ENCODE measurements around the gene TIPIN. TPM values are rescaled to one million over a fixed set of nuclear protein-coding genes. Genes with fewer than 3 reads are reported as not detected.

The TIPIN gene
- 10 to 100 TPM in 1 of 6 donors, 1 to 10 TPM in 5; 1.2 to 10.8 (median 5.7) TPM for total RNA-seq

- ATAC-seq (ENCODE audit: low FRiP score in 2 of 2) (peak; percentile 98 to 100), DNase-seq (peak; percentile 97 to 98)
- Histone ChIP-seq H3K27ac (peak within 1 kb of the TSS; percentile 55 to 82 (median 75)), H3K36me3 (peaks cover 0 to 9% (median 3%) of the 10 kb centered on the region in 4 donors), H3K27me3 (no peaks in the 10 kb centered on the region), H3K9me3 (no peaks in the 10 kb centered on the region), H3K4me1 (peaks cover 0 to 17% (median 4%) of the 10 kb centered on the region in 4 donors), H3K4me3 (peak within 1 kb of the TSS; percentile 56 to 83 (median 64))
- 10 to 12% methylated on average over 35 to 51 of the region's 51 CpGs for WGBS, 2 donors
- no peak for TF ChIP-seq EP300 (IDR thresholded peaks at IDR 0.05)
- TF ChIP-seq POLR2A (IDR thresholded peaks at IDR 0.05), result peak in 1 of 4 donors; percentile 63
- peak; percentile 64 to 76 for TF ChIP-seq POLR2AphosphoS5 (IDR thresholded peaks at IDR 0.05)
Measured at GRCh38 chr15:66356359-66357236, at the start of gene TIPIN. Gene TIPIN (minus strand): TSS chr15:66356685. CDS start chr15:66352947, 3,738 bp downstream.

- no peak overlapping the region for H3K4me3 ChIP-seq
- no peaks in the 10 kb centered on the region for H3K9me3 ChIP-seq
- 74 to 80% methylated on average over 3 of the region's 3 CpGs for WGBS, 2 donors
- peaks cover 24 to 72% (median 44%) of the 10 kb centered on the region in 4 donors for H3K4me1 ChIP-seq
- no peaks in the 10 kb centered on the region for H3K27me3 ChIP-seq
- TF ChIP-seq EP300 (IDR thresholded peaks at IDR 0.05) (no peak), POLR2AphosphoS5 (IDR thresholded peaks at IDR 0.05) (no peak), POLR2A (IDR thresholded peaks at IDR 0.05) (no peak), CTCF (IDR thresholded peaks at IDR 0.05) (no peak)
- no peaks in the 10 kb centered on the region for H3K36me3 ChIP-seq
- no peak for DNase-seq
- ATAC-seq (ENCODE audit: low FRiP score in 2 of 2), result no peak
- H3K27ac ChIP-seq, result no peak overlapping the region
Measured at GRCh38 chr15:66405615-66406014, 49.1 kb upstream of the TIPIN start.

- no peak for DNase-seq
- no peak for TF ChIP-seq EP300 (IDR thresholded peaks at IDR 0.05)
- no peak for TF ChIP-seq POLR2AphosphoS5 (IDR thresholded peaks at IDR 0.05)
- TF ChIP-seq CTCF (IDR thresholded peaks at IDR 0.05), result no peak
- no peak for TF ChIP-seq POLR2A (IDR thresholded peaks at IDR 0.05)
- peaks cover 21 to 70% (median 39%) of the 10 kb centered on the region in 4 donors for H3K4me1 ChIP-seq
- no peaks in the 10 kb centered on the region for H3K9me3 ChIP-seq
- peak in 1 of 2 donors; percentile 72 for ATAC-seq (ENCODE audit: low FRiP score in 2 of 2)
- 54 to 68% methylated on average over 2 of the region's 2 CpGs for WGBS, 2 donors
- H3K4me3 ChIP-seq, result no peak overlapping the region
- H3K36me3 ChIP-seq, result no peaks in the 10 kb centered on the region
- peak overlapping the region in 1 of 4 donors; percentile 50 for H3K27ac ChIP-seq
- no peaks in the 10 kb centered on the region for H3K27me3 ChIP-seq
Measured at GRCh38 chr15:66405007-66405406, 48.5 kb upstream of the TIPIN start.

- no peak for TF ChIP-seq POLR2A (IDR thresholded peaks at IDR 0.05)
- TF ChIP-seq CTCF (IDR thresholded peaks at IDR 0.05), result peak in 2 of 6 experiments; percentile 13 to 54
- DNase-seq (peak in 1 of 2 donors; percentile 53), ATAC-seq (ENCODE audit: low FRiP score in 2 of 2) (peak; percentile 11 to 77)
- peak overlapping the region in 3 of 4 donors; percentile 5 to 50 (median 27) for H3K27ac ChIP-seq
- H3K36me3 ChIP-seq, result no peaks in the 10 kb centered on the region
- H3K4me1 ChIP-seq, result peaks cover 21 to 65% (median 36%) of the 10 kb centered on the region in 4 donors
- 31 to 45% methylated on average over 7 of the region's 7 CpGs for WGBS, 2 donors
- H3K27me3 ChIP-seq, result no peaks in the 10 kb centered on the region
- no peaks in the 10 kb centered on the region for H3K9me3 ChIP-seq
- peak overlapping the region in 1 of 4 donors; percentile 2 for H3K4me3 ChIP-seq
Measured at GRCh38 chr15:66404532-66404931, 48.0 kb upstream of the TIPIN start.

- WGBS, 2 donors, result 47 to 72% methylated on average over 8 of the region's 8 CpGs
- peak in 1 of 2 donors; percentile 30 for DNase-seq
- Histone ChIP-seq H3K4me1 (peaks cover 21 to 61% (median 34%) of the 10 kb centered on the region in 4 donors), H3K36me3 (no peaks in the 10 kb centered on the region), H3K4me3 (peak overlapping the region in 2 of 4 donors; percentile 2 to 8), H3K27ac (peak overlapping the region; percentile 5 to 50 (median 38)), H3K27me3 (no peaks in the 10 kb centered on the region), H3K9me3 (no peaks in the 10 kb centered on the region)
- TF ChIP-seq CTCF (IDR thresholded peaks at IDR 0.05), result no peak
- no peak for TF ChIP-seq EP300 (IDR thresholded peaks at IDR 0.05)
- TF ChIP-seq POLR2A (IDR thresholded peaks at IDR 0.05), result no peak
- TF ChIP-seq POLR2AphosphoS5 (IDR thresholded peaks at IDR 0.05), result no peak
- ATAC-seq (ENCODE audit: low FRiP score in 2 of 2), result peak in 1 of 2 donors; percentile 15
Measured at GRCh38 chr15:66404122-66404521, 47.6 kb upstream of the TIPIN start.

All from upper lobe of left lung (tissue), 6 donors.